ENCODE measurements around the gene CWF19L2. TPM values are rescaled to one million over a fixed set of nuclear protein-coding genes. Genes with fewer than 3 reads are reported as not detected.

Gene CWF19L2
- total RNA-seq, 1 experiment from 2014 or later = 7.0 TPM

GRCh38 chr11:107370390-107370789 is 87.2 kb downstream of the CWF19L2 start:
- H3K9me2 ChIP-seq (ENCODE audit: insufficient read depth) = no peaks in the 10 kb centered on the region
- no peaks in the 10 kb centered on the region for H3K27me3 ChIP-seq (ENCODE audit: insufficient read depth, low read length)
- BruUV-seq (replicated peaks) = no TSS peak
- no peak overlapping the region for H3K4me2 ChIP-seq (ENCODE audit: low read length)
- H3K4me1 ChIP-seq (ENCODE audit: control insufficient read depth in 1 of 2, insufficient read depth in 2 of 2, low read length in 2 of 2) = no peaks in the 10 kb centered on the region
- ATAC-seq (no peak), DNase-seq (ENCODE audit: low read depth, low spot score) (no peak)
- ChIA-PET RAD21 (ENCODE audit: low non-redundant PET in 1 of 2, low total read pairs in 2 of 2, uncharacterized antibody in 2 of 2, unreplicated experiment in 2 of 2) (no interaction called here), POLR2A (no interaction called here), CTCF (no interaction called here)
- H3K4me3 ChIP-seq (replicated peaks in 1 of 2; ENCODE audit: low read depth in 1 of 2, low read length in 2 of 2) = no peak overlapping the region
- no peak overlapping the region for H3K27ac ChIP-seq (ENCODE audit: low read depth, low read length)
- H2AFZ ChIP-seq (ENCODE audit: low read depth, low read length, poor library complexity, severe bottlenecking) = no peak overlapping the region
- no peaks in the 10 kb centered on the region for H3K9me3 ChIP-seq (ENCODE audit: control insufficient read depth in 1 of 2, insufficient read depth in 1 of 2, low read depth in 1 of 2, low read length in 2 of 2)
- 0 out of 2 replicates have a peak, but pooled peaks have one; percentile 29 for TF ChIP-seq FOSL1 (IDR thresholded peaks at IDR 0.05; ENCODE audit: low read depth)
- no peak for TF ChIP-seq EZH2 (IDR thresholded peaks at IDR 0.05)
- H3K79me2 ChIP-seq (ENCODE audit: insufficient read depth, low read length) = no peaks in the 10 kb centered on the region; the same call in 1 of the 2 replicates
- intact Hi-C loops (cut with micrococcal nuclease) = no loop called here
- no peaks in the 10 kb centered on the region for H4K20me1 ChIP-seq (ENCODE audit: insufficient read depth)
- no peaks in the 10 kb centered on the region for H3K36me3 ChIP-seq (ENCODE audit: control insufficient read depth in 1 of 2, insufficient read depth in 2 of 2, low read length in 2 of 2)
- H3K9ac ChIP-seq (ENCODE audit: low read length) = no peak overlapping the region

DNA sequence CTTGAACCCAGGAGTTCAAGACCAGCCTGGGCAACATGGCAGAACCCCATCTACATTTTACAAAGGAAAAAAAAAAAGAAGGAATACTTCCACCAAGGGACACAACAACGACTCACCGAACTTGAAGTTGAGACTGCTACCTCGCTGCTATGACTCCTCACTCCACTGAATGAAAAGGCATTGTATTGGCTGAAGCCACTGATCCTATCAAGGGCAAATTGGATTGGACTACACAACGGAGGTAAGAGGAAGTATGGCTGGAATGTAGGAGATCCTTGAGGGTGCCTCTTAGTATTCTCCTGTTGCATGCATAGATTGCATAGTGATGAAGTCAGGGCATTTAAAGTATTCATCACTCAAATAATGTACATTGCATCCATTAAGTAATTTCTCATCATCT is 97.9 kb downstream of the CWF19L2 start:
- no peak overlapping the region for H3K4me3 ChIP-seq (replicated peaks in 1 of 2; ENCODE audit: low read depth in 1 of 2, low read length in 2 of 2)
- ChIA-PET POLR2A (no interaction called here), RAD21 (ENCODE audit: low non-redundant PET in 1 of 2, low total read pairs in 2 of 2, uncharacterized antibody in 2 of 2, unreplicated experiment in 2 of 2) (no interaction called here), CTCF (no interaction called here)
- no peaks in the 10 kb centered on the region for H3K27me3 ChIP-seq (ENCODE audit: insufficient read depth, low read length)
- H4K20me1 ChIP-seq (ENCODE audit: insufficient read depth) = no peaks in the 10 kb centered on the region
- TF ChIP-seq EZH2 (IDR thresholded peaks at IDR 0.05) (no peak), CEBPB (IDR thresholded peaks at IDR 0.05; ENCODE audit: low read depth) (no peak), POLR2AphosphoS5 (IDR thresholded peaks at IDR 0.05; ENCODE audit: low read depth, low read length) (no peak), ZFX (IDR thresholded peaks at IDR 0.05) (no peak), ZNF274 (IDR thresholded peaks at IDR 0.05; ENCODE audit: low read depth, low read length) (no peak), EZH2phosphoT487 (IDR thresholded peaks at IDR 0.05; ENCODE audit: borderline replicate concordance) (no peak)
- TF ChIP-seq, protein P1, sequence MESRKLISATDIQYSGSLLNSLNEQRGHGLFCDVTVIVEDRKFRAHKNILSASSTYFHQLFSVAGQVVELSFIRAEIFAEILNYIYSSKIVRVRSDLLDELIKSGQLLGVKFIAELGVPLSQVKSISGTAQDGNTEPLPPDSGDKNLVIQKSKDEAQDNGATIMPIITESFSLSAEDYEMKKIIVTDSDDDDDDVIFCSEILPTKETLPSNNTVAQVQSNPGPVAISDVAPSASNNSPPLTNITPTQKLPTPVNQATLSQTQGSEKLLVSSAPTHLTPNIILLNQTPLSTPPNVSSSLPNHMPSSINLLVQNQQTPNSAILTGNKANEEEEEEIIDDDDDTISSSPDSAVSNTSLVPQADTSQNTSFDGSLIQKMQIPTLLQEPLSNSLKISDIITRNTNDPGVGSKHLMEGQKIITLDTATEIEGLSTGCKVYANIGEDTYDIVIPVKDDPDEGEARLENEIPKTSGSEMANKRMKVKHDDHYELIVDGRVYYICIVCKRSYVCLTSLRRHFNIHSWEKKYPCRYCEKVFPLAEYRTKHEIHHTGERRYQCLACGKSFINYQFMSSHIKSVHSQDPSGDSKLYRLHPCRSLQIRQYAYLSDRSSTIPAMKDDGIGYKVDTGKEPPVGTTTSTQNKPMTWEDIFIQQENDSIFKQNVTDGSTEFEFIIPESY (IDR thresholded peaks at IDR 0.05; ENCODE audit: extremely low read depth, insufficient replicate concordance, low read length) = no peak
- H3K27ac ChIP-seq (ENCODE audit: low read depth, low read length) = no peak overlapping the region
- no peak overlapping the region for H3K9ac ChIP-seq (ENCODE audit: low read length)
- no TSS peak for BruUV-seq (replicated peaks)
- H3K9me3 ChIP-seq (ENCODE audit: control insufficient read depth in 1 of 2, insufficient read depth in 1 of 2, low read depth in 1 of 2, low read length in 2 of 2) = no peaks in the 10 kb centered on the region
- ATAC-seq (no peak), DNase-seq (ENCODE audit: low read depth, low spot score) (no peak)
- H3K4me2 ChIP-seq (ENCODE audit: low read length) = no peak overlapping the region
- no peaks in the 10 kb centered on the region for H3K9me2 ChIP-seq (ENCODE audit: insufficient read depth)
- H3K36me3 ChIP-seq (ENCODE audit: control insufficient read depth in 1 of 2, insufficient read depth in 2 of 2, low read length in 2 of 2) = no peaks in the 10 kb centered on the region
- no peaks in the 10 kb centered on the region for H3K79me2 ChIP-seq (ENCODE audit: insufficient read depth, low read length)
- no peaks in the 10 kb centered on the region for H3K4me1 ChIP-seq (ENCODE audit: control insufficient read depth in 1 of 2, insufficient read depth in 2 of 2, low read length in 2 of 2)
- intact Hi-C loops (cut with micrococcal nuclease) = no loop called here
- no peak overlapping the region for H2AFZ ChIP-seq (ENCODE audit: low read depth, low read length, poor library complexity, severe bottlenecking)

Measured in HCT116 (cell line).